Kidney epithelial cell (primary cell): ENCODE data around the gene KRT38. TPM values are rescaled to one million over a fixed set of nuclear protein-coding genes. Genes with fewer than 3 reads are reported as not detected.

Experiments
- DNase-seq: peaks from one replicate; pipeline ENCODE4 v3.0.0-alpha.2; 2010; ENCODE audit warnings: low read depth
- H3K27me3 ChIP-seq: 2 replicates; pipeline ENCODE4 v1.6.0; 2011; ENCODE audit warnings: low read length; ENCODE audit not compliant: control insufficient read depth, insufficient read depth
- H3K36me3 ChIP-seq: 2 replicates; pipeline ENCODE4 v1.5.1; 2011; ENCODE audit warnings: low read length; ENCODE audit not compliant: control insufficient read depth, insufficient read depth
- H3K4me3 ChIP-seq: 2 replicates; pipeline ENCODE4 v1.5.1; 2011; ENCODE audit warnings: low read depth, mild to moderate bottlenecking, control low read depth, low read length
- CTCF ChIP-seq: IDR thresholded peaks from 2 replicates; pipeline ENCODE4 v1.5.1; 2011; ENCODE audit warnings: mild to moderate bottlenecking, moderate library complexity, low read length, control low read depth, inconsistent platforms; ENCODE audit not compliant: insufficient read depth, poor library complexity, severe bottlenecking
- total RNA-seq: library from RNA; depleted of rRNA; stranded (reverse); fragments of >200 nt; gene quantifications from 2 replicates; pipeline ENCODE4 v1.2.3, GENCODE V29; 2015

Gene KRT38
- total RNA-seq, 1 donor from 2014 or later, result not detected

GRCh38 chr17:41415833-41416335, 24.9 kb downstream of the KRT38 start:
- Histone ChIP-seq H3K36me3 (no peaks in the 10 kb centered on the region), H3K4me3 (no peak overlapping the region), H3K27me3 (no peaks in the 10 kb centered on the region)
- DNase-seq, result peak; percentile 48
- no peak for TF ChIP-seq CTCF

DNA sequence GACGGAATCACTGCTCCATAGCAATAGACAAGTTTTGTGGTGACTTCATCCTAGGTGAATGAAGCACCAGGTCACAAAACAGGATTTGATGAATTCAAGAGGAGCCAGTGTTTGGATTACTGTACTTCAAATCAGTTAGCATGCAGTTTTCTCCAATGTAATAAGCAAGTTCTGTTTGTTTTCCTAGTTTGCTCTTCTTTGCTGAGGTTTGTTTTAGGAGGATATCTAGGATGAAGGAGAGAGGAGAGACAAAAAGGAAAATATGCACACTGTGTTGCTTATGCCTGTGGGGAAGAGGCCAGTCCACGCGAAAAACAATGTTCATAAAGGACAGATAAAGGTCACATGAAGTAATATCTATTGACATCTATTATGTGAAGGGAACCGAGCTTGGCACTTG, 25.4 kb downstream of the KRT38 start:
- H3K4me3 ChIP-seq, result no peak overlapping the region
- no peak for DNase-seq
- no peak for TF ChIP-seq CTCF
- no peaks in the 10 kb centered on the region for H3K27me3 ChIP-seq
- no peaks in the 10 kb centered on the region for H3K36me3 ChIP-seq

DNA sequence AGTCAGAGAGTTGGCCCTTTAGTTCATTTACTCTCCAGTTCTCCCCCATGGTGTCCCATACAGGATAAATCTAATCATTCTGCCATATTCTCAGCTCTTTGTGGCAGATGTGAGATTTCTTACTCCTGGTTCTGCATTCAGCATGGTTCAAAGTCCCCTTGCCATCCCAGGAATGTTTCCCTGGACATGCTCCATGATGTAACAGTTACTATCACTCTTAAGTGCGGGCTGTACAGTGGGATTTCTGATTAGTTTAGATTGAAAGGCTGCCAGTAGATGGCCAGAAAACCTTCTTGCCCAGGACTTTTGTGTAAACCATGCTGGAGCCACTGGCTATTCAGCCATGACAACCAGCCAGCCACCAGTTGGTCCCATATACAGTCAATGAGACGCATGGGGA, 26.8 kb downstream of the KRT38 start:
- no peak for TF ChIP-seq CTCF
- no peaks in the 10 kb centered on the region for H3K27me3 ChIP-seq
- no peaks in the 10 kb centered on the region for H3K36me3 ChIP-seq
- no peak overlapping the region for H3K4me3 ChIP-seq
- no peak for DNase-seq

GRCh38 chr17:41413353-41413957, 27.3 kb downstream of the KRT38 start:
- H3K27me3 ChIP-seq, result no peaks in the 10 kb centered on the region
- TF ChIP-seq CTCF, result no peak
- H3K4me3 ChIP-seq, result no peak overlapping the region
- no peaks in the 10 kb centered on the region for H3K36me3 ChIP-seq
- DNase-seq, result no peak

DNA sequence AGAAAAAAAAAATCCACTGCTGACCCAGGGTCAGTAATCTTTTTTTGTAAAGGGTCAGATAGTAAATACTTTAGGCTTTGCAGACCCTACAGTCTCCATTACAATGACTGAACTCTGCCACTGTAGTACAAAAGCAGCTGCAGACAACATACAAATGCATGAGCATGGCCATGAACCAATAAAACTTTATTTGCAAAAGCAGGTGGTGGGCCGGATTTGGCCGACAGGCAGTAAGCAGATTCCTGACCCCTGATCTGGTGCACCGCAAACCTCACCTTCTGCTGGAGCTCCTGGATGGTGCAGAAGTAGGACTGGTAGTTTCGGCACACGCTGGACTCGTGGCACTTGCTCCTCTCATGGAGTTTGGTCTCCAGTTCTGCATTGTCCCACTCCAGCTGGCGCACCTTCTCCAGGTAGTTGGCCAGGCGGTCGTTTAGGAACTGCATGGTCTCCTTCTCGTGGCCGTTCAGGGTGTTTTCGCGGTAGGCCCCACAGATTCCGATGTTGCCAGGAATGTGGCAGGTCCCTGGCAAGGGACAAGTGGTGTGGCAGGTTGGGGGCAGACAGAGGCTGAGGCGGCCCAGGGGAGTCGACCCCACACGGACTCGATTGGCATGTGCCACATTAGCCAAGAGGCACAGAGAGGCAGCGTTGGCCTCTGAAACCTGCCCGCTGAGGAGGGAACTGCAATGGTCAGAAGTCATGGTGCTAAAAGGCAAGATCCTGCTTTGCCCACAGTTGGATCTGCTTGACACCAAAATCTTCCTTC, 29.5 kb downstream of the KRT38 start:
- no peak overlapping the region for H3K4me3 ChIP-seq
- no peaks in the 10 kb centered on the region for H3K27me3 ChIP-seq
- no peaks in the 10 kb centered on the region for H3K36me3 ChIP-seq
- no peak for TF ChIP-seq CTCF
- DNase-seq, result no peak
